ENCODE results near the gene KHSRP.

DNA sequence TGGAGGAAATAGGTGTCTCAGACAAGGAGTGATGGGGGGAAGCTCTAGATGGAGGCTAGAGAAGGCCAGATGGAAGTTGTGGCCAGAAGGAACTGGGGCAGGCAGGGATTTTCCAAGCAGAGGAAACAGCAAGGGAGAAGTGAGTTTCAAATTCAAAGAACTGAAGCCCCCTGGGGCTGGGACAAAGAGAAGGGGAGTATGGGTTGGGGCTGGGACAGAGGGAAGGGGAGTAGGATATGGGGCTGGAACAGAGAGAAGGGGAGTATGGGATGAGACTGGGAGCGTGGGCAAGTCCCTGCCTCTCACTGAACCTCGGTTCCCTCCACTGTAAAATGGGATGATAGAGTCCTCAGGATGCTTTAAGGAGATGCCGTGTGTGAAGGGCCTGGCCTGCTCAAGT is 29.8 kb downstream of the KHSRP start:
- TF ChIP-seq, protein P1, sequence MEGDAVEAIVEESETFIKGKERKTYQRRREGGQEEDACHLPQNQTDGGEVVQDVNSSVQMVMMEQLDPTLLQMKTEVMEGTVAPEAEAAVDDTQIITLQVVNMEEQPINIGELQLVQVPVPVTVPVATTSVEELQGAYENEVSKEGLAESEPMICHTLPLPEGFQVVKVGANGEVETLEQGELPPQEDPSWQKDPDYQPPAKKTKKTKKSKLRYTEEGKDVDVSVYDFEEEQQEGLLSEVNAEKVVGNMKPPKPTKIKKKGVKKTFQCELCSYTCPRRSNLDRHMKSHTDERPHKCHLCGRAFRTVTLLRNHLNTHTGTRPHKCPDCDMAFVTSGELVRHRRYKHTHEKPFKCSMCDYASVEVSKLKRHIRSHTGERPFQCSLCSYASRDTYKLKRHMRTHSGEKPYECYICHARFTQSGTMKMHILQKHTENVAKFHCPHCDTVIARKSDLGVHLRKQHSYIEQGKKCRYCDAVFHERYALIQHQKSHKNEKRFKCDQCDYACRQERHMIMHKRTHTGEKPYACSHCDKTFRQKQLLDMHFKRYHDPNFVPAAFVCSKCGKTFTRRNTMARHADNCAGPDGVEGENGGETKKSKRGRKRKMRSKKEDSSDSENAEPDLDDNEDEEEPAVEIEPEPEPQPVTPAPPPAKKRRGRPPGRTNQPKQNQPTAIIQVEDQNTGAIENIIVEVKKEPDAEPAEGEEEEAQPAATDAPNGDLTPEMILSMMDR (IDR thresholded peaks at IDR 0.05), result no peak
- TF ChIP-seq POLR2A (IDR thresholded peaks at IDR 0.05), result no peak
